DOHH2 (cell line): ENCODE data around the gene CCDC158.

Experiments
- EZH2phosphoT487 ChIP-seq: fragments of 200-600 bp; sonication (generic); IDR thresholded peaks from 2 replicates; pipeline ENCODE4 v1.6.1; 2017; ENCODE audit warnings: borderline replicate concordance, mild to moderate bottlenecking, antibody characterized with exemption, low read length, moderate library complexity, mixed read lengths
- TF ChIP-seq, protein P1 (sequence below): fragments of 200-600 bp; sonication (generic); IDR thresholded peaks from one replicate; pipeline ENCODE4 v1.5.1; 2014; ENCODE audit warnings: antibody characterized with exemption, mild to moderate bottlenecking, low read depth, low read length; ENCODE audit not compliant: poor library complexity, severe bottlenecking

DNA sequence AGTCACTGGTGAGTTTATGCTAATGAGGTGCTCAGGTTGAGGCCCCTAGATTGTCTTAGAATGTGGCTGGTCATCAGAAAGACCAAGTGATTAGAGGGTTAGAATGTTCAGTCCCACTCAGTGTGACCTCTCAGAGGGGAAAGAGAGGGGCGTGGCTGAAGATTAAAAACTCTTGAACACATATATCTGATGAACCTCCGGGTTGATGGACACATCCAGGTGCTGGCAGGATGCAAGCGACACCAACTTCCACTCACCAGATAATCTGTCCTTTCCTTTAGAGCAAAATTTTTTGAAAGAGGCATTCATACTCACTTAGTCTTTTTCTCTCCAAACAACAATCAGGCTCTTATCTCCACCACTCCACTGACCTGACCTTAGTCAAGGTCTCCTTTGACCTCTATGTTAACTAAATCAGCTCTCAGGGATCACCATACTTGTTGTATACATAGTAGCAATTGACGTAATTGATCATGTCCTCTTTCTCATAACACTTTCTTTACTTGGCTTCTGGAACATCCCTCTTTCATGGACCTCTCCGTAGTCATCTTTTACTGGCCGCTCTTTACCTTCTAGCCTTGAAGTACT is 155.2 kb downstream of the CCDC158 start:
- TF ChIP-seq, protein P1, sequence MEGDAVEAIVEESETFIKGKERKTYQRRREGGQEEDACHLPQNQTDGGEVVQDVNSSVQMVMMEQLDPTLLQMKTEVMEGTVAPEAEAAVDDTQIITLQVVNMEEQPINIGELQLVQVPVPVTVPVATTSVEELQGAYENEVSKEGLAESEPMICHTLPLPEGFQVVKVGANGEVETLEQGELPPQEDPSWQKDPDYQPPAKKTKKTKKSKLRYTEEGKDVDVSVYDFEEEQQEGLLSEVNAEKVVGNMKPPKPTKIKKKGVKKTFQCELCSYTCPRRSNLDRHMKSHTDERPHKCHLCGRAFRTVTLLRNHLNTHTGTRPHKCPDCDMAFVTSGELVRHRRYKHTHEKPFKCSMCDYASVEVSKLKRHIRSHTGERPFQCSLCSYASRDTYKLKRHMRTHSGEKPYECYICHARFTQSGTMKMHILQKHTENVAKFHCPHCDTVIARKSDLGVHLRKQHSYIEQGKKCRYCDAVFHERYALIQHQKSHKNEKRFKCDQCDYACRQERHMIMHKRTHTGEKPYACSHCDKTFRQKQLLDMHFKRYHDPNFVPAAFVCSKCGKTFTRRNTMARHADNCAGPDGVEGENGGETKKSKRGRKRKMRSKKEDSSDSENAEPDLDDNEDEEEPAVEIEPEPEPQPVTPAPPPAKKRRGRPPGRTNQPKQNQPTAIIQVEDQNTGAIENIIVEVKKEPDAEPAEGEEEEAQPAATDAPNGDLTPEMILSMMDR, result no peak
- TF ChIP-seq EZH2phosphoT487, result no peak
